ENCODE measurements around the gene KLHL29. TPM values are rescaled to one million over a fixed set of nuclear protein-coding genes. Genes with fewer than 3 reads are reported as not detected.

KLHL29 gene
- polyA plus RNA-seq, 1 of the 3 experiments (the other 2 are of a cell fraction), result 4.6 TPM

DNA sequence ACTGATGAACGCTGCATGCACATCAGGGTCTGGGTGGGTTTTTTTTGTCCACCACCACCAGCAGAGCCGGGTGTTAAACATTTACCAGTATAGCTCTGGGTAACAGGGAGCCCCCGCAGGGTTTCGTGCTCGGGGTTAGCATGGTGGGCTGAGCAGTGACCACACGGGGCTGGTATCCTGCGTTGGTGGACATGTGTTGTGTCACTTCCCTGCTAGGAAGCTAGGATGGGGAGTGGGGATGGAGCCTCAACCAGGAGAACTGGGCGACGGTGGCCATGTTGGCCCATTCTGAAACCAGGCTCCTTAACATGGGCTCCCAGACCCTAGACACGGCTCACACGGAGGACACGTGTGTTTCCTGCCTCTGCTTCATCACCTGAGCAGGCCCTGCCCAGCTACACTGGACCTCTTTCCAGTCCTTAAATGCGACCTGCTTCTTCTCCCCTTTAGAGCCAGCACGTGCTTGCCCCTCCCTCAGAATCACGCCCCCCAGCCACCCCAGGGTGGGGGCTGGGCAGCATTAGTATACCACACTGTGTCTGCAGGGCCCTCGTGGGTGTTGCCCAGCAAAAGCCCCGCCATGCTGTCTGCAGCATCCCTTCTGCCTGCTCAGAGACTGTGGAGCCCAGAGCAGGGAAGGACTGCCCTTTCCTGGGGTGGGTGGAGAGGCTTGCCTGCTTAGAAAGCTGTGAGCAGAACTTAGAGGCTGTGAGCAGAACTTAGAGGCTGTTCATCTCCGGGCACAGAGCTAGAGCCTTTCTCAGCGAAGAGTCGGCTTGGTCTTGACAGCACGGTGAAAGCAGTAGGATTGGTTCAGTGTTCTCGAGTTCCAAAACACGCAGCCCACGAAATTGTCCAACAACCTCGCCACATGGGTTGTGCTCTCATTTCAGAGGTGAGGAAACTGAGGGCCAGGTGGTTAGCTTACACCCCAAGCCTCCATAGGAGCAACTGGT is 142.1 kb downstream of the KLHL29 start:
- no peaks in the 10 kb centered on the region for H3K79me2 ChIP-seq (ENCODE audit: insufficient read depth)
- DNase-seq, result no peak
- H3K4me2 ChIP-seq, result no peak overlapping the region
- H3K4me1 ChIP-seq (ENCODE audit: control insufficient read depth in 1 of 2, insufficient read depth in 2 of 2, low read depth in 1 of 2, low read length in 1 of 2), result peaks cover 20 to 30% of the 10 kb centered on the region in 2 experiments; a peak in 3 of 4 replicates
- no peak overlapping the region for H2AFZ ChIP-seq (ENCODE audit: low read depth)
- no peak overlapping the region for H3K4me3 ChIP-seq (ENCODE audit: low read depth in 2 of 2, low read length in 1 of 2)
- H3K9me2 ChIP-seq, result no peaks in the 10 kb centered on the region
- H3K36me3 ChIP-seq (replicated peaks in 1 of 2; ENCODE audit: control insufficient read depth in 1 of 2, insufficient read depth in 2 of 2, low read length in 1 of 2), result no peaks in the 10 kb centered on the region
- H3K9ac ChIP-seq, result no peak overlapping the region
- H3K9me3 ChIP-seq, result no peaks in the 10 kb centered on the region
- no peaks in the 10 kb centered on the region for H3F3A ChIP-seq (replicated peaks; ENCODE audit: insufficient read depth)
- no peak overlapping the region for H3K27ac ChIP-seq (ENCODE audit: low read depth in 2 of 2, low read length in 1 of 2)
- CTCF ChIA-PET, result interaction anchor here (0.9 kb wide), 1 partner anchor 19 kb away, joined by 3 read pairs; no protein-coding TSS in a partner anchor
- 82% methylated on average over 19 of the region's 25 CpGs for WGBS (ENCODE audit: low lambda C conversion rate)
- TF ChIP-seq, protein P1, sequence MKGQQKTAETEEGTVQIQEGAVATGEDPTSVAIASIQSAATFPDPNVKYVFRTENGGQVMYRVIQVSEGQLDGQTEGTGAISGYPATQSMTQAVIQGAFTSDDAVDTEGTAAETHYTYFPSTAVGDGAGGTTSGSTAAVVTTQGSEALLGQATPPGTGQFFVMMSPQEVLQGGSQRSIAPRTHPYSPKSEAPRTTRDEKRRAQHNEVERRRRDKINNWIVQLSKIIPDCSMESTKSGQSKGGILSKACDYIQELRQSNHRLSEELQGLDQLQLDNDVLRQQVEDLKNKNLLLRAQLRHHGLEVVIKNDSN (IDR thresholded peaks at IDR 0.05; ENCODE audit: borderline replicate concordance, low read depth), result no peak
- TF ChIP-seq ELF1 (IDR thresholded peaks at IDR 0.05) (no peak), EZH2phosphoT487 (IDR thresholded peaks at IDR 0.05; ENCODE audit: borderline replicate concordance, low read depth) (no peak), SMC3 (IDR thresholded peaks at IDR 0.05; ENCODE audit: low read depth, low read length) (no peak), TCF12 (IDR thresholded peaks at IDR 0.05) (no peak), RAD21 (IDR thresholded peaks at IDR 0.05; ENCODE audit: low read length) (no peak), YY1 (IDR thresholded peaks at IDR 0.05; ENCODE audit: low read depth) (no peak), FOSL2 (IDR thresholded peaks at IDR 0.05; ENCODE audit: borderline replicate concordance, low read depth) (no peak), FOXJ3 (CRISPR knock-in tag; IDR thresholded peaks at IDR 0.05) (no peak), RXRA (IDR thresholded peaks at IDR 0.05; ENCODE audit: borderline replicate concordance, low read depth) (no peak)
- TF ChIP-seq, protein P2, sequence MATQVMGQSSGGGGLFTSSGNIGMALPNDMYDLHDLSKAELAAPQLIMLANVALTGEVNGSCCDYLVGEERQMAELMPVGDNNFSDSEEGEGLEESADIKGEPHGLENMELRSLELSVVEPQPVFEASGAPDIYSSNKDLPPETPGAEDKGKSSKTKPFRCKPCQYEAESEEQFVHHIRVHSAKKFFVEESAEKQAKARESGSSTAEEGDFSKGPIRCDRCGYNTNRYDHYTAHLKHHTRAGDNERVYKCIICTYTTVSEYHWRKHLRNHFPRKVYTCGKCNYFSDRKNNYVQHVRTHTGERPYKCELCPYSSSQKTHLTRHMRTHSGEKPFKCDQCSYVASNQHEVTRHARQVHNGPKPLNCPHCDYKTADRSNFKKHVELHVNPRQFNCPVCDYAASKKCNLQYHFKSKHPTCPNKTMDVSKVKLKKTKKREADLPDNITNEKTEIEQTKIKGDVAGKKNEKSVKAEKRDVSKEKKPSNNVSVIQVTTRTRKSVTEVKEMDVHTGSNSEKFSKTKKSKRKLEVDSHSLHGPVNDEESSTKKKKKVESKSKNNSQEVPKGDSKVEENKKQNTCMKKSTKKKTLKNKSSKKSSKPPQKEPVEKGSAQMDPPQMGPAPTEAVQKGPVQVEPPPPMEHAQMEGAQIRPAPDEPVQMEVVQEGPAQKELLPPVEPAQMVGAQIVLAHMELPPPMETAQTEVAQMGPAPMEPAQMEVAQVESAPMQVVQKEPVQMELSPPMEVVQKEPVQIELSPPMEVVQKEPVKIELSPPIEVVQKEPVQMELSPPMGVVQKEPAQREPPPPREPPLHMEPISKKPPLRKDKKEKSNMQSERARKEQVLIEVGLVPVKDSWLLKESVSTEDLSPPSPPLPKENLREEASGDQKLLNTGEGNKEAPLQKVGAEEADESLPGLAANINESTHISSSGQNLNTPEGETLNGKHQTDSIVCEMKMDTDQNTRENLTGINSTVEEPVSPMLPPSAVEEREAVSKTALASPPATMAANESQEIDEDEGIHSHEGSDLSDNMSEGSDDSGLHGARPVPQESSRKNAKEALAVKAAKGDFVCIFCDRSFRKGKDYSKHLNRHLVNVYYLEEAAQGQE (IDR thresholded peaks at IDR 0.05; ENCODE audit: low read depth, low read length), result no peak
- POLR2A ChIA-PET, result interaction anchor here (0.6 kb wide), 1 partner anchor 400 kb away, joined by 4 read pairs; the partner anchor contains the start of gene ATAD2B
- H3K27me3 ChIP-seq (ENCODE audit: insufficient read depth), result no peaks in the 10 kb centered on the region
- no peaks in the 10 kb centered on the region for H4K20me1 ChIP-seq (ENCODE audit: insufficient read depth)

DNA sequence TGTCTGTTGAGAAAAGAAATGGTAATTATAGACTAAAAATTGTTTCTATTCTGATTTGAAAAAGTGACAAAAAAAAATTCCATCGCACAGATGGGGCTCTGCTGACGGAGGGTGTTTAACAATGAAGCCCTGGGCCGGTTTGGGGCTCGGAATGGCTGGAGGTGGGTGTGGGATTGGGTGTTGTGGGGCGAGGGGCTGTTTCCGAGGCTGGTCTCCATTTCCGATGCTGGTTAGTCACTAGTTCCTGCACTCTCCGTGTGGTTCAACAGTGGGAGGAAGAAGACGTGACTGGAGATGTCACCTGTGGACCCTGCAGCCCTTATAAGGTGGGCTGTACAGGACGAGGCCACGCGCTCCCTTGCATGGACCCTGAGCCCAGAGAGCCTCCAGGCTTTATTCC is 143.2 kb downstream of the KLHL29 start:
- H3F3A ChIP-seq (replicated peaks; ENCODE audit: insufficient read depth), result no peaks in the 10 kb centered on the region
- no peak overlapping the region for H3K4me3 ChIP-seq (ENCODE audit: low read depth in 2 of 2, low read length in 1 of 2)
- H3K9me2 ChIP-seq, result no peaks in the 10 kb centered on the region
- no peaks in the 10 kb centered on the region for H4K20me1 ChIP-seq (ENCODE audit: insufficient read depth)
- no peaks in the 10 kb centered on the region for H3K79me2 ChIP-seq (ENCODE audit: insufficient read depth)
- POLR2A ChIA-PET, result no interaction called here
- H3K36me3 ChIP-seq (replicated peaks in 1 of 2; ENCODE audit: control insufficient read depth in 1 of 2, insufficient read depth in 2 of 2, low read length in 1 of 2), result no peaks in the 10 kb centered on the region
- peaks cover 20 to 40% of the 10 kb centered on the region in 2 experiments; a peak in 3 of 4 replicates for H3K4me1 ChIP-seq (ENCODE audit: control insufficient read depth in 1 of 2, insufficient read depth in 2 of 2, low read depth in 1 of 2, low read length in 1 of 2)
- no peaks in the 10 kb centered on the region for H3K9me3 ChIP-seq
- no peak for DNase-seq
- no peaks in the 10 kb centered on the region for H3K27me3 ChIP-seq (ENCODE audit: insufficient read depth)
- 90% methylated on average over 12 of the region's 12 CpGs for WGBS (ENCODE audit: low lambda C conversion rate)
- H3K9ac ChIP-seq, result no peak overlapping the region
- no peak overlapping the region for H2AFZ ChIP-seq (ENCODE audit: low read depth)
- no peak overlapping the region for H3K4me2 ChIP-seq
- H3K27ac ChIP-seq (ENCODE audit: low read depth in 2 of 2, low read length in 1 of 2), result no peak overlapping the region
- CTCF ChIA-PET, result no interaction called here
- TF ChIP-seq JUND (IDR thresholded peaks at IDR 0.05) (no peak), TAF1 (IDR thresholded peaks at IDR 0.05; ENCODE audit: borderline replicate concordance, low read depth, low read length) (no peak), NFIC (IDR thresholded peaks at IDR 0.05; ENCODE audit: borderline replicate concordance) (no peak), SIN3A (IDR thresholded peaks at IDR 0.05; ENCODE audit: borderline replicate concordance, low read depth, low read length) (no peak), TEAD4 (IDR thresholded peaks at IDR 0.05; ENCODE audit: borderline replicate concordance, insufficient read depth) (no peak), GABPA (IDR thresholded peaks at IDR 0.05; ENCODE audit: low read depth) (no peak), CHD2 (IDR thresholded peaks at IDR 0.05; ENCODE audit: low read length, partially characterized antibody) (no peak)
- TF ChIP-seq, protein P3, sequence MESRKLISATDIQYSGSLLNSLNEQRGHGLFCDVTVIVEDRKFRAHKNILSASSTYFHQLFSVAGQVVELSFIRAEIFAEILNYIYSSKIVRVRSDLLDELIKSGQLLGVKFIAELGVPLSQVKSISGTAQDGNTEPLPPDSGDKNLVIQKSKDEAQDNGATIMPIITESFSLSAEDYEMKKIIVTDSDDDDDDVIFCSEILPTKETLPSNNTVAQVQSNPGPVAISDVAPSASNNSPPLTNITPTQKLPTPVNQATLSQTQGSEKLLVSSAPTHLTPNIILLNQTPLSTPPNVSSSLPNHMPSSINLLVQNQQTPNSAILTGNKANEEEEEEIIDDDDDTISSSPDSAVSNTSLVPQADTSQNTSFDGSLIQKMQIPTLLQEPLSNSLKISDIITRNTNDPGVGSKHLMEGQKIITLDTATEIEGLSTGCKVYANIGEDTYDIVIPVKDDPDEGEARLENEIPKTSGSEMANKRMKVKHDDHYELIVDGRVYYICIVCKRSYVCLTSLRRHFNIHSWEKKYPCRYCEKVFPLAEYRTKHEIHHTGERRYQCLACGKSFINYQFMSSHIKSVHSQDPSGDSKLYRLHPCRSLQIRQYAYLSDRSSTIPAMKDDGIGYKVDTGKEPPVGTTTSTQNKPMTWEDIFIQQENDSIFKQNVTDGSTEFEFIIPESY (IDR thresholded peaks at IDR 0.05; ENCODE audit: borderline replicate concordance, low read depth), result no peak
- TF ChIP-seq, protein P4, sequence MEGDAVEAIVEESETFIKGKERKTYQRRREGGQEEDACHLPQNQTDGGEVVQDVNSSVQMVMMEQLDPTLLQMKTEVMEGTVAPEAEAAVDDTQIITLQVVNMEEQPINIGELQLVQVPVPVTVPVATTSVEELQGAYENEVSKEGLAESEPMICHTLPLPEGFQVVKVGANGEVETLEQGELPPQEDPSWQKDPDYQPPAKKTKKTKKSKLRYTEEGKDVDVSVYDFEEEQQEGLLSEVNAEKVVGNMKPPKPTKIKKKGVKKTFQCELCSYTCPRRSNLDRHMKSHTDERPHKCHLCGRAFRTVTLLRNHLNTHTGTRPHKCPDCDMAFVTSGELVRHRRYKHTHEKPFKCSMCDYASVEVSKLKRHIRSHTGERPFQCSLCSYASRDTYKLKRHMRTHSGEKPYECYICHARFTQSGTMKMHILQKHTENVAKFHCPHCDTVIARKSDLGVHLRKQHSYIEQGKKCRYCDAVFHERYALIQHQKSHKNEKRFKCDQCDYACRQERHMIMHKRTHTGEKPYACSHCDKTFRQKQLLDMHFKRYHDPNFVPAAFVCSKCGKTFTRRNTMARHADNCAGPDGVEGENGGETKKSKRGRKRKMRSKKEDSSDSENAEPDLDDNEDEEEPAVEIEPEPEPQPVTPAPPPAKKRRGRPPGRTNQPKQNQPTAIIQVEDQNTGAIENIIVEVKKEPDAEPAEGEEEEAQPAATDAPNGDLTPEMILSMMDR (IDR thresholded peaks at IDR 0.05), result no peak

Data from SK-N-SH (cell line).